NCI-H1048 (cell line): Measurements from ENCODE around the gene RPGRIP1L.

Experiments
- DNase-seq: peaks from one replicate; lab custom pipeline; 2025; lab: John Stamatoyannopoulos, UW

Gene RPGRIP1L

GRCh38 chr16:53600616-53601015 is 103.0 kb downstream of the RPGRIP1L start:
- DNase-seq: no peak

- no peak for DNase-seq
These were observed 103.5 kb downstream of the RPGRIP1L start for GRCh38 chr16:53600126-53600525.

DNA sequence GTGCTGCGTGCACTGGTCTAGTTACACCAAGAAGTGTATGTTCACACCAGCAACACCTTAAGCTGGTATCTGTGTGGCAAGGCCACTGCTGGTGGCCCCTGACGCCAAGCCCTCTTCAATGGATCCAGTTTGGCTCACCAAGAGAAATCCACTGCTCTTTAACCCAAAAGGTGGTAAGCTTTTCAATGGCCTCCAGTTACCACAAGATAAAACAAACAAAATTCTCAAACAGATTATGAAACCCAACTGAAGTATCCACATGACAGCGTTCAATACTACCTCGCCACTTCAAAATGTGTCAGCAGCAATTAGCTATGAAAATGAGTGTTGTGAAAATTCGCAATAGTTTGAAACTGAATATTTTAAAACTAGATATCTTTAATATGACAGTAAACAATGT is 104.1 kb downstream of the RPGRIP1L start:
- no peak for DNase-seq

GRCh38 chr16:53598511-53599275 is 105.0 kb downstream of the RPGRIP1L start:
- DNase-seq: no peak

DNA sequence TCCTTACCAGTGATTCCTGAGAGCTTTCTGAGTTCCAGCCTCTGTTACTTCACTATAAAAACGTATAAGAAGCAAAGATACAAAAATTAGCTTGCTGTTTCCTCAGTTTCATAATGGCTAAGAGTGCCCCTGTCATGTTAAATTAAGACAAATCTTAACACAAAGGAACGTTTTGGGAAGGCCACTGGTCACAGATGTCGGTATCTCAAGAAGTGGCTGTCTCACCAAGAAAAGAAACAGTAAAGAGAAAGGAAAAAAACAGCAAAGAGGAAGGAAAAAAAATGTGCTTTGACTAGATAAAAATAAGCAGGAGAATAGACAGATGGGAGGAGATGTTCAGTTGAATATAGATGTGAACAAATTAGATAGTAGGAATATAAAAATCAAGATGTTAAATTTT is 105.9 kb downstream of the RPGRIP1L start:
- DNase-seq: no peak

DNA sequence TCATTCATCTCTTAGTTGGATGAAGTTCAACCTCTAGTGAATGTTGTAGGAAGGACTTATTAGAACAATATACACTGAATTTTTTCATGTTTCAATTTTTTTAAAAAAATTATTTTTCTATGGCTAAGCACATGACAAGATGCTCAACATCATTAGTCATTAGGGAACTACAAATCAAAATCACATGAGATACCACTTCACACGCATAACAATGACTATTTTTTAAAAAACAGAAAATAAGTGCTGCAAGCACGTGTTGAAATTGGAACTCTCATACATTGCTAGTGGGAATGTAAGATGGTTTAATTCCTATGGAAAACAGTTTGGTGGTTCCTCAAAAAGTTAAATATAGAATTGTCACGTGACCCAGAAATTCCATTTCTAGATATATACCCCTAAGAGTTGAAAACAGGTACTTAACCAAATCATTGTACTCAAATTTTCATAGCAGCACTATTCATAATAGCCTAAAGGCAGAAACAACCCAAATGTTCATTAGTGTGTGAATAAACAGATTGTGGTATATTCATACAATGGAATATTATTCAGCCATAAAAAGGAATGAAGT is 115.5 kb downstream of the RPGRIP1L start:
- DNase-seq: no peak

- no peak for DNase-seq
These were observed 120.3 kb downstream of the RPGRIP1L start for GRCh38 chr16:53583401-53583800.

- no peak for DNase-seq
These were observed 121.9 kb downstream of the RPGRIP1L start for GRCh38 chr16:53581784-53582183.

DNA sequence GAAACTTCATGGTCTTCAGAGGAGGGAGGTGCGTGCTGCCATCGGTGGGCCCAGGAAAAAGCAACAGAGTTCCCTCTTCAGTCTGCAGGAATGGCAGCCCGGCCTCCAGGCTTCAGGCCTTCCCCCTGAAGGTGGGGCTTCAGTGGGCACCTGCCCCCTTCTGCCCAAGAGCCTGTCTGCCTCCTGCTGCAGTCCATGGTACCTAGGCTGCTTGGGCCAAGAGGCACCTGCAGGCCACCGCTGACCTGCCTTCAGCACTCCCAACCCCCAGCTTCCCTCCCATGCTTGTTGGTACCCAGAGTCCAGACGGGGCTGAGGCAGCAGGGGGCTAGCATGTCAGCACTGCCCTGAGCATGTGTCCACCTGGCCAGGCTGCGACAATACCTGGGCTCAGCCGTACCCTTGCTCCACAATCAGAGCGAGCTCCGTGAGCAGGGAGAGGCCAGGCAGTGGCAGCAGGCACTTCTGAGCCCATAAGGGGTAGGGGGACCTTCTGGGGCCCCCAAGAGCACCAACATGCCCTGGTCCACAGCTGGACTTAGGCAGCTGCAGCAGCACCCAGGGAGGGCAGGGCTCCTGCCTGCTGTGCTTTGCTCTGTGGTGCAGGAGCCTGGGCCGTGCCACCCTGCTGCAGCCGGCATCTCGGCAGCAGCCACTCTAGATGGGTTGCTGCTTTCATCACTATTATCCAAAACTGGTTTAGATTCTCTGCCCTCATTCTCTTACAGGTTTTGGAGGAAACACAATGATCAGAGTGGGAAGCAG is 123.4 kb downstream of the RPGRIP1L start:
- DNase-seq: no peak

GRCh38 chr16:53576904-53577303 is 126.8 kb downstream of the RPGRIP1L start:
- no peak for DNase-seq

DNA sequence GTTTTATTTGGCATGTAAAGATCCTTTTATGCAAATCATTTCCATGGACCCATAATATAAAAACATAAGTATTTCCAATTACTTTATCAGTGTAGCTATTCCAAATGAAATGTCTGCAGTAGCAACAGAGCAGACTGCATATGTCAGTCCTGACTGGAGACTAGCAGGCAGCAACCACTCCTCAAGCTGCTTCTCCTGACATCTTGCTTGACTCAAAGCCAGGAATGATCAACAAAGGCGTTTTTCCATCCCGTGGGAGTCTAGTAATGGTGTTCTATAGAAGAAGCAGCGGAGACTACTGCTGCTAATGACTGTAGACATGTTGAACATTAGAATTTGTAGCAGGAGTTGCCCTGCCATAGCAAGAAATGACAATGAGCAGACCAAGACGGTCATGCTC is 127.4 kb downstream of the RPGRIP1L start:
- DNase-seq: no peak

GRCh38 chr16:53571763-53572162 is 131.9 kb downstream of the RPGRIP1L start:
- no peak for DNase-seq

GRCh38 chr16:53566552-53567245 is 137.0 kb downstream of the RPGRIP1L start:
- DNase-seq: no peak

DNA sequence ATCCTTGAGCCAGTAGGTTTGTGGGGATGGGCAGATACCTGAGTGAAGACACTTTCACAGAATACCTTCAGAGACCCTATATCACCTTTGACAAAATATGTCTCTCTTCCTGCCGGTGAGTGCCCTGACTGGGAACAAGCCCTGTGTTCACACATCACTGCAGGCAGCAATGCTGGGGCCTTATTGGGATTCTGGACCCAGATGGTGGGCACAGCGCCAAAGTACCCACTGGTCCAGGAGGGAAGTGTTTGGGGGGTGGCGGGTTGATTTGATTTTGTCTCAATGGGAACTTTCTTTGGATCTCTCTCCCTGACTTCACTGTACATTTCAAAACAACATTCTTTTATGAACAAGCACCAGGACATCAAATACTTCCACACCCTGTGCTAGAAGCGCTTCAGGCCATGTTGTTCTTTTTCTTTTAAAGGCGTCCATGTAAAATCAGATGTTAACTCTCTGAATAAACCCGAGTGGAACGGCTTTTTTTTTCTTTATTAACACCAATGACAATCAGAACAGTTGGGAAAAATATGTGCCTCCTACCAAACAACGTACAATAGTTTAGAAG is 138.3 kb downstream of the RPGRIP1L start:
- no peak for DNase-seq

DNA sequence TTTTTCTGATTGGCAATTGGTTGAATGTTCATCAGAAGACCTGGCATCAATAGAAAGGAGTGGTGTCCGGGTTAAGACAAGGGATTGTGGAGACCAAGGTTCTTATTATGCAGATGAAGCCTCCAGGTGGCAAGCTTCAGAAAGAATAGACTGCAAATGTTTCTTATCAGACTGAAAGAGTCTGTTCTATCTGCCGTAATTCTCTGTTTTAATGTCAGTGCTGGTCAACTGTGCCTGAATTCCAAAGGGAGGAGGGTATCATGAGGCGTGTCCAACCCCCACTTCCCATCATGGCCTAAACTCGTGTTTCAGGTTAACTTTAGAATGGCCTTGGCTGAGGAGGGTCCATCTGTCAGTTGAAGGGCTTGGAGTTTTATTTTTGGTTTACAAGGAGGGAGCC is 140.2 kb downstream of the RPGRIP1L start:
- no peak for DNase-seq

GRCh38 chr16:53561101-53561888 is 142.4 kb downstream of the RPGRIP1L start:
- no peak for DNase-seq

- DNase-seq: no peak
These were observed 144.2 kb downstream of the RPGRIP1L start for GRCh38 chr16:53559270-53559951.

DNA sequence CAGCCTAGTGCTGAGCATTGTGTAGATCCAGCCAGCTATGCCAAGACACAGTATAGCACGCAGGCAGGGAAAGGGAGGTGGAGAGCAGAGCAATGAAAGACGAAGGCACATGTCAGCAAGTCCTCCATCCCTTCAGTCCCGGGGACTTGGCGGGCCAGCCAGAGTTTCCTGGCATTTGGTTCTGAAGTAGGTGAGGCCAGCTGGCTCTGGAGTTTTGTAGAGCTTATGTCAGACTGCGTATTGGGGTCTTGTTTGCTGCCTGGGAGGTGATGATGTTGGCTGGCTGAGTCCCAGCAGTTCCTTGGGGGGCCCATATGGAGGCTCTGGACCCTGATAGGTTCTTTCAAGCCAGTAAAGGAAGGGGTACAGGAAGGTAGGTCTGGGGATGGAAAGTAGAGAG is 144.9 kb downstream of the RPGRIP1L start:
- DNase-seq: no peak

DNA sequence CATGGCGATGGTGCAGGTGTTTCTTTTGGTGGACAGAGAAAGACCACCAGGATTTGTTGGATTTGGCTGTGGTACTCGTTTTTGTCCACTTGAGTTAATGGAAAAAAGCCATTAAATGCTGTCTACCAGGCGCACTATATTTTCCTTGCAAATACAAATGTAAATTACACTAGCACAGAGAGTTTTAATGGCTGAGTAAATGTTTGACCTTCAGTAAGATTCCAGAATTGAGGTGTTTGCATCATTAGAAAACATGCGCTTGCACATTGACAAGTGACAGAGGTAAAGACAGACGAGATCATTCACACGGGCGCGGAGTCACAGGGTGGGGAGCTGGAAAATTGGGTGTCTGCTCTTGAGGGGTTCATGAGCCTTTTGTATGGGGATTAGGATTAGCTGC is 147.1 kb downstream of the RPGRIP1L start:
- DNase-seq: no peak

DNA sequence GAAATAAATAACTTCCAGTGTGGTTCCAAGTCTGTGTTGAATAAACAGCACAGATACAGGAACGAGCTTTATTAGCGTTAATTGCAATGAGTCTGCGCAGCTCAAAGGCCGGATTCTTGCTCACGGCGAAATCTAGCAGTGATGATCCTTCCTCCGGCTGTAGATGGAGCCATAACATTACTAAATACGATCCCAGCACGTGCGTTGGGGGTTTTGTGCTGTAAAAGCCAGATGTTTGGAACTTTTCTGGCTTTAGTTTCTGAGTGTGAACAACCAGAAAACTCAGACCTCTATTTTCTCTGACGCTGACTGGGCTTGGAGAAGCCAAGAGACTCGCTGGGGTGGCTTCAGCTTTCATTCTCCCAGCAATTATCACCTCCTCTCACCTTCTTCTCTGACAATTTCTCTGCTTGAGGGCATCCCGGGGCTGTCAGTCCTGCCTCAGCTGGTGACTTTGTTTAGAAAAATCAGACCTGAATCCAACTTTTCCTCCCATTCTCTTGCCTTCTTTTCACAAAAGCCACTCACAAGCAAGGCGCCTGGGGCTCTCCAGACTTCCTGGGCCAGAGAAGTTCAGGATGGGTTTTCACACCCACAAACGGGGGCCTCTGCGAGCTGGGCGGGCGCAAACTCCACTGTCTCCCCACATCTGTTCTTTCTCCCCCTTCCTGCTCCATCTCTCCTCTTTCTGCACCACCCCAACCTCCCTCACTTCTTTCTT is 153.5 kb downstream of the RPGRIP1L start:
- DNase-seq: peak; percentile 4
